H9 (cell line): Measurements from ENCODE around the gene ODC1. TPM values are rescaled to one million over a fixed set of nuclear protein-coding genes. Genes with fewer than 3 reads are reported as not detected.
A peak's percentile ranks its signal among the peaks of the same experiment; 100 is the strongest.

Experiments used
- DNase-seq: peaks from one replicate; pipeline ENCODE4 v3.0.0-alpha.2; 2017
- H2AFZ ChIP-seq: one replicate; pipeline ENCODE4 v1.6.1; 2013; ENCODE audit warnings: mild to moderate bottlenecking, low read length, control low read depth, moderate library complexity
- H2AK5ac ChIP-seq: 2 replicates; pipeline ENCODE4 v1.6.1; 2013; ENCODE audit warnings: low read length, control low read depth, mixed read lengths; ENCODE audit not compliant: insufficient read length
- H2BK120ac ChIP-seq: one replicate; pipeline ENCODE4 v1.6.1; 2013; ENCODE audit warnings: low read depth, mild to moderate bottlenecking, low read length, control low read depth, inconsistent platforms; ENCODE audit not compliant: poor library complexity, severe bottlenecking
- H2BK12ac ChIP-seq: 2 replicates; pipeline ENCODE4 v1.6.1; 2013; ENCODE audit warnings: low read length, control low read depth, mixed read lengths, low read depth; ENCODE audit not compliant: insufficient read length
- H2BK15ac ChIP-seq: 2 replicates; pipeline ENCODE4 v1.6.1; 2013; ENCODE audit warnings: low read depth, low read length, control low read depth
- H2BK20ac ChIP-seq: one replicate; pipeline ENCODE4 v1.6.1; 2013; ENCODE audit warnings: low read depth, mild to moderate bottlenecking, low read length, control low read depth, inconsistent platforms; ENCODE audit not compliant: poor library complexity, severe bottlenecking
- H2BK5ac ChIP-seq: 2 replicates; pipeline ENCODE4 v1.6.1; 2013; ENCODE audit warnings: low read length, control low read depth, mixed read lengths; ENCODE audit not compliant: insufficient read length
- H3K14ac ChIP-seq: 2 replicates; pipeline ENCODE4 v1.6.1; 2013; ENCODE audit warnings: low read length, control low read depth; ENCODE audit not compliant: insufficient read depth
- H3K18ac ChIP-seq: 2 replicates; pipeline ENCODE4 v1.6.1; 2013; ENCODE audit warnings: low read depth, mild to moderate bottlenecking, mixed read lengths, low read length, control low read depth; ENCODE audit not compliant: insufficient read length
- H3K23ac ChIP-seq: 2 replicates; pipeline ENCODE4 v1.6.1; 2013; ENCODE audit warnings: low read length, control low read depth, mixed read lengths, low read depth; ENCODE audit not compliant: insufficient read length
- H3K23me2 ChIP-seq: 2 replicates; pipeline ENCODE4 v1.6.1; 2013; ENCODE audit warnings: low read depth, mild to moderate bottlenecking, mixed read lengths, low read length, control low read depth; ENCODE audit not compliant: insufficient read length, poor library complexity, severe bottlenecking
- H3K27ac ChIP-seq: 2 replicates; pipeline ENCODE4 v1.5.1; 2013; ENCODE audit warnings: low read length, control low read depth, mixed read lengths, low read depth; ENCODE audit not compliant: insufficient read length
- H3K27me3 ChIP-seq: 2 replicates; pipeline ENCODE4 v1.6.1; 2013; ENCODE audit warnings: low read length, control low read depth, inconsistent platforms; ENCODE audit not compliant: insufficient read depth
- H3K4ac ChIP-seq: 2 replicates; pipeline ENCODE4 v1.6.1; 2013; ENCODE audit warnings: low read depth, mild to moderate bottlenecking, control low read depth, inconsistent platforms, low read length, moderate library complexity
- H3K4me1 ChIP-seq: 2 replicates; pipeline ENCODE4 v1.6.1; 2013; ENCODE audit warnings: low read length, control low read depth, inconsistent platforms; ENCODE audit not compliant: insufficient read depth
- H3K4me2 ChIP-seq: 2 replicates; pipeline ENCODE4 v1.6.1; 2013; ENCODE audit warnings: low read length, control low read depth, mixed read lengths; ENCODE audit not compliant: insufficient read length, insufficient read depth
- H3K56ac ChIP-seq: 2 replicates; pipeline ENCODE4 v1.6.1; 2013; ENCODE audit warnings: low read depth, mild to moderate bottlenecking, mixed read lengths, low read length, control low read depth; ENCODE audit not compliant: insufficient read length
- H3K79me1 ChIP-seq: 2 replicates; pipeline ENCODE4 v1.6.1; 2013; ENCODE audit warnings: low read depth, mild to moderate bottlenecking, moderate library complexity, low read length, control low read depth, inconsistent platforms; ENCODE audit not compliant: insufficient read depth, poor library complexity, severe bottlenecking
- H3K79me2 ChIP-seq: 2 replicates; pipeline ENCODE4 v1.6.1; 2013; ENCODE audit warnings: low read length, control low read depth, inconsistent platforms; ENCODE audit not compliant: insufficient read depth
- H3K9ac ChIP-seq: 2 replicates; pipeline ENCODE4 v1.6.1; 2013; ENCODE audit warnings: low read length, control low read depth, mixed read lengths; ENCODE audit not compliant: insufficient read length; ENCODE audit errors: extremely low read depth
- H3K9me3 ChIP-seq: one replicate; pipeline ENCODE4 v1.6.1; 2013; ENCODE audit warnings: low read depth, low read length, inconsistent platforms; ENCODE audit not compliant: control insufficient read depth
- H3T11ph ChIP-seq: one replicate; pipeline ENCODE4 v1.6.1; 2013; ENCODE audit warnings: mild to moderate bottlenecking, low read length, control low read depth, inconsistent platforms
- H4K20me1 ChIP-seq: one replicate; pipeline ENCODE4 v1.6.1; 2013; ENCODE audit not compliant: control insufficient read depth, insufficient read length, insufficient read depth
- H4K5ac ChIP-seq: 2 replicates; pipeline ENCODE4 v1.6.1; 2013; ENCODE audit warnings: low read depth, mild to moderate bottlenecking, mixed read lengths, low read length, control low read depth; ENCODE audit not compliant: insufficient read length
- H4K8ac ChIP-seq: replicated peaks from 2 replicates; pipeline ENCODE4 v1.6.1; 2013; ENCODE audit warnings: low read length, control low read depth, mixed read lengths, low read depth; ENCODE audit not compliant: insufficient read length
- H4K91ac ChIP-seq: 2 replicates; pipeline ENCODE4 v1.6.1; 2013; ENCODE audit warnings: low read depth, mild to moderate bottlenecking, moderate library complexity, mixed read lengths, low read length, control low read depth; ENCODE audit not compliant: insufficient read length
- H3K27ac Mint-ChIP-seq, 3 experiments: 2 replicates in 2 of 3; 3 replicates in 1 of 3; pipeline ENCODE4 v1.8.0; 2020 to 2021; ENCODE audit warnings: mixed read lengths in 3 of 3, mild to moderate bottlenecking in 1 of 3, moderate library complexity in 1 of 3
- H3K27me3 Mint-ChIP-seq: 2 replicates; pipeline ENCODE4 v1.8.0; 2021; ENCODE audit warnings: low read depth, mild to moderate bottlenecking, moderate library complexity, mixed read lengths
- H3K36me3 Mint-ChIP-seq, 3 experiments: 2 replicates in 2 of 3; 3 replicates in 1 of 3; pipeline ENCODE4 v1.8.0; 2020 to 2021; ENCODE audit warnings: low read depth in 3 of 3, mixed read lengths in 3 of 3; ENCODE audit not compliant: insufficient read depth in 1 of 3
- H3K4me1 Mint-ChIP-seq, 2 experiments: 2 replicates each; pipeline ENCODE4 v1.8.0; 2020; ENCODE audit warnings: mixed read lengths in 2 of 2
- H3K4me3 Mint-ChIP-seq, 2 experiments: 2 replicates in 1 of 2; 3 replicates in 1 of 2; pipeline ENCODE4 v1.8.0; 2020 to 2021; ENCODE audit warnings: mild to moderate bottlenecking in 2 of 2, mixed read lengths in 2 of 2, moderate library complexity in 1 of 2
- H3K9me3 Mint-ChIP-seq, 2 experiments: 2 replicates in 1 of 2; 3 replicates in 1 of 2; pipeline ENCODE4 v1.8.0; 2020; ENCODE audit warnings: mild to moderate bottlenecking in 2 of 2, mixed read lengths in 2 of 2, moderate library complexity in 1 of 2
- CTCF ChIP-seq: fragments of 200-600 bp; sonication (generic); conservative IDR thresholded peaks from 3 replicates; pipeline ENCODE4 v1.8.0; 2021; ENCODE audit warnings: antibody characterized with exemption, mild to moderate bottlenecking
- WGBS: extraction: QIAGEN DNeasy Blood & Tissue Kit; methylation state at CpG from one replicate; pipeline ENCODE4 v1.1.7; 2013; ENCODE audit warnings: missing lambda C conversion rate, low lambda C conversion rate, mixed read lengths; ENCODE audit not compliant: insufficient read length; ENCODE audit errors: extremely low coverage; 5-methylcytosine and 5-hydroxymethylcytosine counted together
- total RNA-seq: library from RNA; stranded (reverse); gene quantifications from 2 replicates; pipeline ENCODE4 v1.2.1, GENCODE V29; 2021

ODC1 gene
- total RNA-seq, 1 experiment from 2014 or later, result 48.3 TPM

DNA sequence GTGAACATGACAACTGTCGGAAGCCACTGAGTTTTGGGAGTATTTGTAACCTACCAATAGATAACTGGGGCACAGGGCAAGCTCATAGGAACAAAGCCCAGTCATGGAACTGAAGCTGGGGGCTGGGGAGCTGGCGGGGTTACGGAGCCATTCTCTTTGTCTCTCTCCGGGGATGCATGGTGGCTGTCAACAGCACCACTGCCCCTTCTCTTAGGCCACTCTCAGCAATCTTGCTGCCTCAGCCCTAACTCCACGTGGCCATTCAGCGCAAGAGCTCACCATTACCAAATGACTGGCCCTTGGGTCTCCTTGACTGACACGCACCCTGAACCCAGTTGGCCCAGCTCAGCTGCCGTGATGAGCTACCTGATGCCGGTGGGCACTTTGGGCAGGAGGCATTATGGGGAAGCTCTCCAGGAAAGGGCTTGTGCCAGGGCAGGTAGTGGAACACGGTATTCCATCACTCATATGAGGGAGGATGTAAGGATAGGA lies 33.6 kb upstream of the ODC1 start:
- no peaks in the 10 kb centered on the region for H3K79me2 ChIP-seq
- H3K27me3 ChIP-seq, result no peaks in the 10 kb centered on the region
- H2BK12ac ChIP-seq, result no peak overlapping the region
- H3K79me1 ChIP-seq, result no peaks in the 10 kb centered on the region
- no peak for DNase-seq
- H2AK5ac ChIP-seq, result no peak overlapping the region
- peaks cover 17 to 19% of the 10 kb centered on the region in 2 experiments for H3K4me1 Mint-ChIP-seq
- no peak overlapping the region for H2BK120ac ChIP-seq
- H3K56ac ChIP-seq, result no peak overlapping the region
- H3K36me3 Mint-ChIP-seq, result no peaks in the 10 kb centered on the region
- no peak overlapping the region for H3K4ac ChIP-seq
- no peak overlapping the region for H2AFZ ChIP-seq
- H3K9me3 Mint-ChIP-seq, result no peaks in the 10 kb centered on the region
- peak overlapping the region in 1 of 3 experiments; percentile 83; a peak in 1 of 7 replicates for H3K27ac Mint-ChIP-seq
- no peaks in the 10 kb centered on the region; the same call in 1 of the 2 replicates for H3K4me1 ChIP-seq
- H3K9me3 ChIP-seq, result no peaks in the 10 kb centered on the region
- no CpG with 5 or more reads among the region's 10 CpGs for WGBS
- H3K14ac ChIP-seq, result no peak overlapping the region
- no peak overlapping the region for H2BK15ac ChIP-seq
- no peak overlapping the region for H4K91ac ChIP-seq
- no peak overlapping the region for H3K23ac ChIP-seq
- H4K5ac ChIP-seq, result no peak overlapping the region
- no peak overlapping the region for H3K27ac ChIP-seq
- TF ChIP-seq CTCF, result no peak
- peaks cover 21% of the 10 kb centered on the region for H3K27me3 Mint-ChIP-seq
- no peak overlapping the region for H2BK5ac ChIP-seq
- H3K4me3 Mint-ChIP-seq, result no peak overlapping the region
- H3K23me2 ChIP-seq, result no peaks in the 10 kb centered on the region
- H4K20me1 ChIP-seq, result no peaks in the 10 kb centered on the region
- no peak overlapping the region for H4K8ac ChIP-seq
- no peak overlapping the region for H3K9ac ChIP-seq
- H2BK20ac ChIP-seq, result no peak overlapping the region
- H3K18ac ChIP-seq, result no peak overlapping the region
- no peak overlapping the region for H3K4me2 ChIP-seq
- no peak overlapping the region for H3T11ph ChIP-seq
